ENCODE data around the gene SVEP1. TPM values are rescaled to one million over a fixed set of nuclear protein-coding genes. Genes with fewer than 3 reads are reported as not detected.

SVEP1 gene
- total RNA-seq, 2 donors from 2014 or later: 0.44 to 0.46 TPM

DNA sequence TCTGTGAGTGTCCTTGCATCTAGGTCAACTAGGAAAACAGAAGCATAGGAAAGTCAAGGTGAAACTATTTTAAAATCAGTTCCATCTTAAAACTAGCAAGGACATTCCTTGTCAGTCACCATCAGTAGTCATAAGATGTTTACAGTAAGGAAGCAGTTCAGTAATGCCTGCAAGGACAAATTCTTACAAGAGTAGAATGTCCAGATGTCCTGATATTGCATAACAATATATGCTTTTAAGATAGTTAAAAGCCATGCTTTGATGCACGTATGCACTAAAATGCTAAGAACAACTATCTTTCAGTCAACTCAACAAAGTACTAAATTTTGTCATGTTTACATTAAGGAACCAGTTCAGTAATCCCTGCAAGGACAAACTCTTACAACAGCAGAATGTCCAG lies 11.3 kb upstream of the SVEP1 start:
- no peaks in the 10 kb centered on the region for H3K4me1 ChIP-seq (ENCODE audit: control insufficient read depth, insufficient read depth, low read length)
- H3K36me3 Mint-ChIP-seq (ENCODE audit: low read depth): peaks cover 3% of the 10 kb centered on the region
- H3K4me3 Mint-ChIP-seq: no peak overlapping the region
- H3K36me3 ChIP-seq (ENCODE audit: control insufficient read depth, insufficient read depth, low read length): no peaks in the 10 kb centered on the region
- H3K27me3 ChIP-seq (ENCODE audit: control insufficient read depth, insufficient read depth, low read length, poor library complexity, severe bottlenecking): no peaks in the 10 kb centered on the region
- H3K4me3 ChIP-seq (ENCODE audit: low read length): no peak overlapping the region
- peaks cover 15% of the 10 kb centered on the region for H3K9me3 ChIP-seq (ENCODE audit: control insufficient read depth, low read length)
- peaks cover under 1% of the 10 kb centered on the region for H3K4me1 Mint-ChIP-seq
- H3K27ac Mint-ChIP-seq: no peak overlapping the region
- H3K27ac ChIP-seq (ENCODE audit: low read depth, low read length): no peak overlapping the region
- no peak overlapping the region for H3K9ac ChIP-seq (ENCODE audit: extremely low read depth, low read length, poor library complexity, severe bottlenecking)
- TF ChIP-seq, protein P1, sequence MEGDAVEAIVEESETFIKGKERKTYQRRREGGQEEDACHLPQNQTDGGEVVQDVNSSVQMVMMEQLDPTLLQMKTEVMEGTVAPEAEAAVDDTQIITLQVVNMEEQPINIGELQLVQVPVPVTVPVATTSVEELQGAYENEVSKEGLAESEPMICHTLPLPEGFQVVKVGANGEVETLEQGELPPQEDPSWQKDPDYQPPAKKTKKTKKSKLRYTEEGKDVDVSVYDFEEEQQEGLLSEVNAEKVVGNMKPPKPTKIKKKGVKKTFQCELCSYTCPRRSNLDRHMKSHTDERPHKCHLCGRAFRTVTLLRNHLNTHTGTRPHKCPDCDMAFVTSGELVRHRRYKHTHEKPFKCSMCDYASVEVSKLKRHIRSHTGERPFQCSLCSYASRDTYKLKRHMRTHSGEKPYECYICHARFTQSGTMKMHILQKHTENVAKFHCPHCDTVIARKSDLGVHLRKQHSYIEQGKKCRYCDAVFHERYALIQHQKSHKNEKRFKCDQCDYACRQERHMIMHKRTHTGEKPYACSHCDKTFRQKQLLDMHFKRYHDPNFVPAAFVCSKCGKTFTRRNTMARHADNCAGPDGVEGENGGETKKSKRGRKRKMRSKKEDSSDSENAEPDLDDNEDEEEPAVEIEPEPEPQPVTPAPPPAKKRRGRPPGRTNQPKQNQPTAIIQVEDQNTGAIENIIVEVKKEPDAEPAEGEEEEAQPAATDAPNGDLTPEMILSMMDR (conservative IDR thresholded peaks at IDR 0.05): no peak
- WGBS, 2 experiments (ENCODE audit: insufficient coverage in 1 of 2, insufficient read length in 1 of 2): 67 to 100% methylated on average over 1 of the region's 1 CpG
- DNase-seq: no peak
- peaks cover 29% of the 10 kb centered on the region for H3K9me3 Mint-ChIP-seq
- peaks cover 2% of the 10 kb centered on the region for H3K27me3 Mint-ChIP-seq (ENCODE audit: insufficient read depth)

DNA sequence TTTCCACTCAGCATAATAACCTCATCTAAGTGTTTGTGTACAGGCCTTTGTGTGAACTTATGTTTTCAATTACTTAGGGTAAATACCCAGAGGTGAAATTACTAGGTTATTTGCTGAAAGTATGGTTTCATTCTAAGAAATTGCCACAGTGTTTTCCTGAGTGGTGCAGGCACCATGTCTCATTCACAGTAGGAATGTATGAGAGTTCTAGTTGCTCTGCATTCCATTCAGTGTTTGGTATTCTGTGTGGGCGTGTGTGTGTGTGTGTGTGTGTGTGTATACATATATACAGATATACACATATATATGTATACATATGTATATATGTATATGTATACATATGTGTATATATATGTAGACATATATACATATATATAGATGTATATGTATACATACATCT lies 8.8 kb upstream of the SVEP1 start:
- Mint-ChIP-seq H3K9me3 (peaks cover 32% of the 10 kb centered on the region), H3K4me1 (no peaks in the 10 kb centered on the region), H3K27ac (no peak overlapping the region), H3K4me3 (no peak overlapping the region), H3K27me3 (ENCODE audit: insufficient read depth) (peaks cover 2% of the 10 kb centered on the region), H3K36me3 (ENCODE audit: low read depth) (peaks cover 3% of the 10 kb centered on the region)
- WGBS, 2 experiments (ENCODE audit: insufficient coverage in 1 of 2, insufficient read length in 1 of 2): no CpG with 5 or more reads among the region's 1 CpG
- no peaks in the 10 kb centered on the region for H3K4me1 ChIP-seq (ENCODE audit: control insufficient read depth, insufficient read depth, low read length)
- TF ChIP-seq, protein P1 (conservative IDR thresholded peaks at IDR 0.05): no peak
- H3K27me3 ChIP-seq (ENCODE audit: control insufficient read depth, insufficient read depth, low read length, poor library complexity, severe bottlenecking): no peaks in the 10 kb centered on the region
- no peak overlapping the region for H3K9ac ChIP-seq (ENCODE audit: extremely low read depth, low read length, poor library complexity, severe bottlenecking)
- no peaks in the 10 kb centered on the region for H3K36me3 ChIP-seq (ENCODE audit: control insufficient read depth, insufficient read depth, low read length)
- no peak overlapping the region for H3K4me3 ChIP-seq (ENCODE audit: low read length)
- peaks cover 15% of the 10 kb centered on the region for H3K9me3 ChIP-seq (ENCODE audit: control insufficient read depth, low read length)
- H3K27ac ChIP-seq (ENCODE audit: low read depth, low read length): no peak overlapping the region
- no peak for DNase-seq

DNA sequence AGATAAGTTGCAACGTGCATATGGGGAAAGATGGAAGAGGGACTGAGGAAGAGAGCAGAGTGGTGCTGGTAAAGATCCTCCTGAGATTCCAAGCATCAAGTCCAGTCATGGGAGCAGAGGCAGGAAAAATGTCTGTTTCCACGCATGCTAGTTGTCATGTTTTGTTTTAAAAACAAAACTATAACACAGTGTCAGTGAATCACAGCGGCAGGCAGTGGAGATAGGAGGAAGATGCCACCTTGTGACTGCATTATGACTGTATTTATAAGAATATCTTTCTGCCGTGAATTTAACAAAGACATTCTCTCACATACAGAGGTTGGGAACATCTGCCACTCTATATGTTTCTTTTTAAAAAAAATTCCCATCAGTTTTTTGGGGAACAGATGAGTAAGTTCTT lies 3.7 kb upstream of the SVEP1 start:
- no peak overlapping the region for H3K27ac ChIP-seq (ENCODE audit: low read depth, low read length)
- Mint-ChIP-seq H3K9me3 (peaks cover 10% of the 10 kb centered on the region), H3K27ac (no peak overlapping the region), H3K4me1 (peaks cover 27% of the 10 kb centered on the region), H3K27me3 (ENCODE audit: insufficient read depth) (peaks cover 33% of the 10 kb centered on the region), H3K4me3 (no peak overlapping the region), H3K36me3 (ENCODE audit: low read depth) (peaks cover 3% of the 10 kb centered on the region)
- no peaks in the 10 kb centered on the region for H3K36me3 ChIP-seq (ENCODE audit: control insufficient read depth, insufficient read depth, low read length)
- peaks cover 32% of the 10 kb centered on the region for H3K27me3 ChIP-seq (ENCODE audit: control insufficient read depth, insufficient read depth, low read length, poor library complexity, severe bottlenecking)
- peaks cover 8% of the 10 kb centered on the region for H3K4me1 ChIP-seq (ENCODE audit: control insufficient read depth, insufficient read depth, low read length)
- H3K4me3 ChIP-seq (ENCODE audit: low read length): no peak overlapping the region
- no peaks in the 10 kb centered on the region for H3K9me3 ChIP-seq (ENCODE audit: control insufficient read depth, low read length)
- 76 to 80% methylated on average over 2 to 4 of the region's 4 CpGs for WGBS, 2 experiments (ENCODE audit: insufficient coverage in 1 of 2, insufficient read length in 1 of 2)
- DNase-seq: no peak
- TF ChIP-seq, protein P1 (conservative IDR thresholded peaks at IDR 0.05): no peak
- H3K9ac ChIP-seq (ENCODE audit: extremely low read depth, low read length, poor library complexity, severe bottlenecking): no peak overlapping the region
